GM23248 (cell line): ENCODE data around the gene AHI1. TPM values are rescaled to one million over a fixed set of nuclear protein-coding genes. Genes with fewer than 3 reads are reported as not detected.

Experiments
- DNase-seq: peaks from one replicate; pipeline ENCODE4 v3.0.0-alpha.2; 2015
- H2AFZ ChIP-seq: fragments of 200-600 bp; sonication (generic); 2 replicates; pipeline ENCODE4 v1.6.1; 2016; ENCODE audit warnings: antibody characterized with exemption
- H3F3A ChIP-seq: fragments of 200-600 bp; sonication (generic); 2 replicates; pipeline ENCODE4 v1.6.1; 2016; ENCODE audit warnings: mild to moderate bottlenecking, antibody characterized with exemption, mixed run types; ENCODE audit not compliant: insufficient read depth
- H3K27ac ChIP-seq: fragments of 200-600 bp; sonication (generic); 2 replicates; pipeline ENCODE4 v1.5.1; 2016; ENCODE audit warnings: mild to moderate bottlenecking
- H3K27me3 ChIP-seq: fragments of 200-600 bp; sonication (generic); replicated peaks from 2 replicates; pipeline ENCODE4 v1.6.1; 2016; ENCODE audit warnings: mild to moderate bottlenecking; ENCODE audit not compliant: insufficient read depth
- H3K36me3 ChIP-seq: fragments of 200-600 bp; sonication (generic); 2 replicates; pipeline ENCODE4 v1.6.1; 2016; ENCODE audit warnings: low read depth, mild to moderate bottlenecking
- H3K4me1 ChIP-seq: fragments of 200-600 bp; sonication (generic); 2 replicates; pipeline ENCODE4 v1.6.1; 2016; ENCODE audit warnings: mild to moderate bottlenecking; ENCODE audit not compliant: insufficient read depth
- H3K4me2 ChIP-seq: fragments of 200-600 bp; sonication (generic); one replicate; pipeline ENCODE4 v1.6.1; 2016; ENCODE audit warnings: mild to moderate bottlenecking; ENCODE audit not compliant: unreplicated experiment
- H3K4me3 ChIP-seq: fragments of 200-600 bp; sonication (generic); 2 replicates; pipeline ENCODE4 v1.5.1; 2016; ENCODE audit warnings: mild to moderate bottlenecking
- H3K79me2 ChIP-seq: fragments of 200-600 bp; sonication (generic); 2 replicates; pipeline ENCODE4 v1.6.1; 2016; ENCODE audit warnings: mild to moderate bottlenecking; ENCODE audit not compliant: insufficient read depth
- H3K9ac ChIP-seq: fragments of 200-600 bp; sonication (generic); 2 replicates; pipeline ENCODE4 v1.6.1; 2016; ENCODE audit warnings: mild to moderate bottlenecking
- H3K9me2 ChIP-seq: fragments of 200-600 bp; sonication (generic); 2 replicates; pipeline ENCODE4 v1.6.1; 2016; ENCODE audit warnings: mixed run types, mild to moderate bottlenecking, moderate library complexity; ENCODE audit not compliant: insufficient read depth
- H3K9me3 ChIP-seq: fragments of 200-600 bp; sonication (generic); one replicate; pipeline ENCODE4 v1.6.1; 2017; ENCODE audit warnings: low read depth
- H4K20me1 ChIP-seq: fragments of 200-600 bp; sonication (generic); 2 replicates; pipeline ENCODE4 v1.6.0; 2016; ENCODE audit not compliant: insufficient read depth
- EZH2 ChIP-seq: fragments of 200-600 bp; sonication (generic); IDR thresholded peaks from 2 replicates; pipeline ENCODE4 v1.6.1; 2018; ENCODE audit warnings: antibody characterized with exemption, mild to moderate bottlenecking; ENCODE audit not compliant: insufficient read depth, poor library complexity, severe bottlenecking
- EZH2phosphoT487 ChIP-seq: fragments of 200-600 bp; sonication (generic); IDR thresholded peaks from 2 replicates; pipeline ENCODE4 v1.6.1; 2018; ENCODE audit warnings: antibody characterized with exemption, moderate library complexity, mild to moderate bottlenecking, low read depth; ENCODE audit not compliant: insufficient read depth
- WGBS, 2 experiments: methylation state at CpG; one replicate each; pipeline ENCODE4 v1.1.6; 2015 to 2017; ENCODE audit warnings: low lambda C conversion rate in 2 of 2, low coverage in 1 of 2; ENCODE audit errors: missing lambda C conversion rate in 2 of 2; 5-methylcytosine and 5-hydroxymethylcytosine counted together
- in situ Hi-C: fragments of 300-500 bp; cut with MboI; formaldehyde crosslinking; loops from 2 replicates; pipeline ENCODE4 v1.15.0; 2020
- polyA plus RNA-seq: library from polyadenylated mRNA; unstranded; fragments of >200 nt; fragmentation: Nextera tagmentation; extraction: Ambion mirVana; gene quantifications from 2 replicates; pipeline ENCODE4 v1.2.1, GENCODE V29; 2016
- total RNA-seq: library from RNA; depleted of rRNA; stranded (reverse); fragments of >200 nt; shearing (Covaris generic); gene quantifications from 2 replicates; pipeline ENCODE4 v1.2.3, GENCODE V29; 2014

AHI1 gene
- total and polyA plus RNA-seq, 2 experiments from 2014 or later = 11.1 to 25.9 TPM

DNA sequence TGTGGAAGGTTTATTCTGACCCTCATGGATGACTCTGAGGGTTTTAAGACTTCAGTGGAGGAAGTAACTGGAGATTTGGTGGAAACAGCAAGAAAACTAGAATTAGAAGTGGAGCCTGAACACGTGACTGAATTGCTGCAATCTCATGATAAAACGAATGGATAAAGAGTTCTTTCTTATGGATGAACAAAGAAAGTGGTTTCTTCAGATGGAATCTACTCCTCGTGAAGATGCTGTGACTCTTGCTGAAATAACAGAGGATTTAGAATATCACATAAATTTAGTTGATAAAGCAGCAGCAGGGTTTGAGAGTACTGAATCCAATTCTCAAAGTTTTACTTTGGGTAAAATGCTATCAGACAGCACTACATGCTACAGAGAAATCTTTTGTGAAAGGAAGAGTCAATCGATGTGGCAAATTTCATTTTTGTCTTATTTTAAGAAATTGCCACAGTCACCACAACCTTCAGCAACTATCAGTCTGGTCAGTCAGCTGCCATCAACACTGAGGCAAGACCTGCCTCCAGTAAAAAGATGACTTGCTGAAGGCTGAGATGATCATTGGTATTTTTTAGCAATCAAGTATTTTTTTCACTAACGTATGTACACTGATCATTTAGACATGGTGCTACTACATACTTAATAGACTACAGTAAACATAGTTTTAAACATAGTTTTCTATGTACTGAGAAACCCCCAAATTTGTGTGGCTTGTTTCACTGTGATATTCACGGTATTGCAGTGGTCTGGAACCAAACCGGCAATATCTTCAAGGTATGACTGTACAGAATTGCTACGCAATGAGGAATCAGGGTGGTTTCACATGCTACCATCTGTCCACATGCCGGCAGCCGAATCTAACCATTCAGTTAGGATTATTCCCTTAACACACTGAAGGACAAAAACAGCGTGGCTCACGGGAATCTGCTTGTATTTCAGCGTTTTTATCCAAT lies 167.4 kb downstream of the AHI1 start:
- Histone ChIP-seq H3K9me2 (no peaks in the 10 kb centered on the region), H3K27ac (no peak overlapping the region), H3K27me3 (no peaks in the 10 kb centered on the region), H3K79me2 (no peaks in the 10 kb centered on the region), H2AFZ (no peak overlapping the region), H3K36me3 (no peaks in the 10 kb centered on the region), H3K9ac (no peak overlapping the region), H4K20me1 (no peaks in the 10 kb centered on the region), H3F3A (peaks cover 13% of the 10 kb centered on the region), H3K4me3 (no peak overlapping the region), H3K9me3 (no peaks in the 10 kb centered on the region), H3K4me1 (0 out of 2 replicates have a peak, but pooled peaks cover 3% of the 10 kb centered on the region), H3K4me2 (no peak overlapping the region)
- in situ Hi-C loops = no loop called here
- WGBS, 2 experiments = 88% methylated on average over 13 of the region's 13 CpGs
- no peak for DNase-seq
- TF ChIP-seq EZH2phosphoT487 = no peak
- no peak for TF ChIP-seq EZH2

DNA sequence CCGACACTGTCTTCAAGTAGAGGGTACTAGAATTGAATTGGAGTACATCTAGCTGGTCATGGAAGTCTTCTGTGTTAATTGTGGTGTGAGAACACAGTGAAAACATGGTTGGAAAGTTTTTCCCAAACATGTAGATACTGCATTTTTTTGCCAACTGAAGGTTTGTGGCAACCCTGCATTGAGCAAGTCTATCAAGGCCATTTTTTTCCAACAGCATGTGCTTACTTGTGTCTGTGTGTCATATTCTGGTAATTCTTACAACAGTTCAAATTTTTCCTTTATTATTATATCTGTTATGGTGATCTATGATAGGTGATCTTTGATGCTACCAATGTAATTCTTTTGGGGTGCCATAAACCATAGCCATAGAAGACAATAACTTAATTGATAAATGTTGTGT lies 169.4 kb downstream of the AHI1 start:
- H3K9me2 ChIP-seq = no peaks in the 10 kb centered on the region
- H3K79me2 ChIP-seq = no peaks in the 10 kb centered on the region
- no peak for TF ChIP-seq EZH2
- TF ChIP-seq EZH2phosphoT487 = no peak
- H3K36me3 ChIP-seq = 0 out of 2 replicates have a peak, but pooled peaks cover 3% of the 10 kb centered on the region
- no peak overlapping the region for H3K4me2 ChIP-seq
- in situ Hi-C loops = no loop called here
- no peak overlapping the region for H2AFZ ChIP-seq
- H3K9me3 ChIP-seq = no peaks in the 10 kb centered on the region
- no peak overlapping the region for H3K9ac ChIP-seq
- H3K4me3 ChIP-seq = no peak overlapping the region
- WGBS, 2 experiments = 100% methylated on average over 1 of the region's 1 CpG
- no peak overlapping the region for H3K27ac ChIP-seq
- no peaks in the 10 kb centered on the region for H3K27me3 ChIP-seq
- no peaks in the 10 kb centered on the region for H4K20me1 ChIP-seq
- no peaks in the 10 kb centered on the region for H3F3A ChIP-seq
- DNase-seq = no peak
- H3K4me1 ChIP-seq = no peaks in the 10 kb centered on the region

DNA sequence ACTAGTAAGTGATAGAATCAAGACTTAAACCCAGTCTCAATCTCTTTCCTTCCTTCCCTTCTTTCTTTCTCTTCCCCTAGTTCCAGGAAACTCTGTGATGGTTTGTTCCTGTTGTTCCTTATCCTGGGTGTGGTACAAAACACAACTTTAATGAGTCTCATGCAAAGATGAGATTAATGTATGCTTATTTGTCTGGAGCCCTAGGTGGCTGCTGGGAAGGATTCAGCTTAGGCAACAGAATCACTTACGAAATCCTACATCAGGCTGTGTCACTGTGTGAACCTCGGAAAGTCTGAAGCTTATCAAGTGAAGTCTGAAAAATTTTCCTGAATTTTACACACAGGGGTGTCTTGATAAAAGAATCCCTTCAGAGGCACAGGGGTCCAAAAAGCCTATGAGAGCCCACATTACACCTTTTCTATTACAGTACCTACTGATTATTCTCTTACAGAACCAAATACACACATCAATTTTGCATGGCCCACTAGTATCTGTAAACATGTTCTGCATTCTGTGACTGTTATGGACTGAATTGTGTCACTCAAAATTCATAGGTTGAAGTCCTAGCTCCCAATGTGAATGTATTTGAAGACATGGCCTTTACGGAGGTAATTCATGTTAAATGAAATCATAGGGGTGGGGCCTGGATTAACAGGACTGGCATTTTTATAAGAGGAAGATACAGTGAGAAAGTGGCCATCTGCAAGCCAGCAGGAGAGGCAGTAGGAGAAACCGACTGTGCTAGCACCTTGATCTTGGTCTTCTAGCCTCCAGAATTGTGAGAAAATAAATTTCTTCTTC lies 171.7 kb downstream of the AHI1 start:
- WGBS, 2 experiments = 87 to 90% methylated on average over 4 of the region's 4 CpGs
- peak; percentile 13 for DNase-seq
- H2AFZ ChIP-seq = no peak overlapping the region
- in situ Hi-C loops = no loop called here
- no peaks in the 10 kb centered on the region for H3K27me3 ChIP-seq
- no peak for TF ChIP-seq EZH2
- no peak for TF ChIP-seq EZH2phosphoT487
- H3K36me3 ChIP-seq = 0 out of 2 replicates have a peak, but pooled peaks cover 3% of the 10 kb centered on the region
- H3K9ac ChIP-seq = no peak overlapping the region
- H3K4me3 ChIP-seq = no peak overlapping the region
- H4K20me1 ChIP-seq = no peaks in the 10 kb centered on the region
- no peak overlapping the region for H3K27ac ChIP-seq
- no peak overlapping the region for H3K4me2 ChIP-seq
- no peaks in the 10 kb centered on the region for H3K4me1 ChIP-seq
- no peaks in the 10 kb centered on the region for H3K9me3 ChIP-seq
- no peaks in the 10 kb centered on the region for H3K9me2 ChIP-seq
- H3F3A ChIP-seq = no peaks in the 10 kb centered on the region
- H3K79me2 ChIP-seq = no peaks in the 10 kb centered on the region

DNA sequence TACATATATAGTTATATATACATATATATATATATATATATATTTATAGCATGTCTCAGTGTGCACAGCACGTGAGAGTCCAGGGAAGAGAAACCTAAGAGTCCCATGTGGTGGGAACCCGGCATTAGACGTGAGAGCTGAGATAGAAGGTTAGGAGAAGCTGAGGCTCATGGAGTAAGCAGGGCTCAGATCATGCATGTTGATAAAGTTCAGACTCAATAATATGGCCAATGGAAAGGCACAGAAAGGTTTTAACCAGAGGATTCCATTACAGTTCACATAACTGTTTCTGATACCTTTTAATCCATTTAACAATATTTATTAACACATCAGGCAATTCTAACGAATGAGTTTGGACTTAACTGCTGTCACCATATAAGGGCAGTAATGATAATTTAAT lies 173.0 kb downstream of the AHI1 start:
- Histone ChIP-seq H3K27me3 (no peaks in the 10 kb centered on the region), H3K9ac (no peak overlapping the region), H3K4me3 (no peak overlapping the region), H3K79me2 (no peaks in the 10 kb centered on the region), H3K9me3 (no peaks in the 10 kb centered on the region), H3K27ac (no peak overlapping the region), H3K4me1 (no peaks in the 10 kb centered on the region), H3F3A (no peaks in the 10 kb centered on the region), H2AFZ (no peak overlapping the region), H3K36me3 (0 out of 2 replicates have a peak, but pooled peaks cover 3% of the 10 kb centered on the region), H3K4me2 (no peak overlapping the region), H4K20me1 (no peaks in the 10 kb centered on the region), H3K9me2 (no peaks in the 10 kb centered on the region)
- in situ Hi-C loops = no loop called here
- WGBS, 2 experiments = 96 to 97% methylated on average over 4 of the region's 4 CpGs
- DNase-seq = no peak
- TF ChIP-seq EZH2phosphoT487 = no peak
- TF ChIP-seq EZH2 = no peak
